Loucy (cell line): ENCODE measurements around the gene SPRR4.

Experiments
- H2AFZ ChIP-seq: fragments of 200-600 bp; sonication (generic); 2 replicates; pipeline ENCODE4 v1.6.0; 2016; ENCODE audit warnings: antibody characterized with exemption, mild to moderate bottlenecking, low read length, moderate library complexity
- H3F3A ChIP-seq: fragments of 200-600 bp; 2 replicates; pipeline ENCODE4 v1.6.0; 2016; ENCODE audit warnings: antibody characterized with exemption, low read depth, mild to moderate bottlenecking
- H3K27me3 ChIP-seq: fragments of 200-600 bp; sonication (generic); 2 replicates; pipeline ENCODE4 v1.6.1; 2014; ENCODE audit warnings: low read length, mild to moderate bottlenecking; ENCODE audit not compliant: insufficient read depth, poor library complexity, severe bottlenecking
- H3K36me3 ChIP-seq: fragments of 200-600 bp; sonication (generic); 2 replicates; pipeline ENCODE4 v1.6.1; 2016; ENCODE audit warnings: low read length; ENCODE audit not compliant: insufficient read depth
- H3K4me1 ChIP-seq: fragments of 200-600 bp; sonication (generic); 2 replicates; pipeline ENCODE4 v1.5.1; 2014; ENCODE audit warnings: low read length, mild to moderate bottlenecking; ENCODE audit not compliant: insufficient read depth, poor library complexity, severe bottlenecking
- H3K4me2 ChIP-seq: fragments of 200-600 bp; sonication (generic); 2 replicates; pipeline ENCODE4 v1.6.0; 2014; ENCODE audit warnings: antibody characterized with exemption, low read length, low read depth, mild to moderate bottlenecking; ENCODE audit not compliant: poor library complexity, severe bottlenecking
- H3K4me3 ChIP-seq: fragments of 200-600 bp; sonication (generic); 2 replicates; pipeline ENCODE4 v1.5.1; 2014; ENCODE audit warnings: low read length, mild to moderate bottlenecking, mixed read lengths; ENCODE audit not compliant: poor library complexity, severe bottlenecking
- H3K79me2 ChIP-seq: fragments of 200-600 bp; sonication (generic); 2 replicates; pipeline ENCODE4 v1.6.1; 2014; ENCODE audit warnings: low read length; ENCODE audit not compliant: insufficient read depth
- H3K9ac ChIP-seq: fragments of 200-600 bp; sonication (generic); 2 replicates; pipeline ENCODE4 v1.6.0; 2014; ENCODE audit warnings: mild to moderate bottlenecking, low read depth, low read length, moderate library complexity; ENCODE audit not compliant: poor library complexity, severe bottlenecking
- H3K9me2 ChIP-seq: fragments of 200-600 bp; sonication (generic); replicated peaks from 2 replicates; pipeline ENCODE4 v1.6.1; 2016; ENCODE audit warnings: low read depth, low read length, mixed read lengths
- H3K9me3 ChIP-seq: fragments of 200-600 bp; sonication (generic); 2 replicates; pipeline ENCODE4 v1.6.1; 2014; ENCODE audit warnings: mild to moderate bottlenecking, antibody characterized with exemption, low read length, low read depth; ENCODE audit not compliant: insufficient read depth
- H4K20me1 ChIP-seq: fragments of 200-600 bp; sonication (generic); 2 replicates; pipeline ENCODE4 v1.6.0; 2014; ENCODE audit warnings: antibody characterized with exemption, low read length, mild to moderate bottlenecking; ENCODE audit not compliant: insufficient read depth, poor library complexity, severe bottlenecking
- EZH2phosphoT487 ChIP-seq: fragments of 200-600 bp; IDR thresholded peaks from 2 replicates; pipeline ENCODE4 v1.6.1; 2018; ENCODE audit warnings: antibody characterized with exemption, mild to moderate bottlenecking, moderate library complexity, borderline replicate concordance
- TF ChIP-seq, protein P1 (sequence below): fragments of 200-600 bp; sonication (generic); conservative IDR thresholded peaks from 2 replicates; pipeline ENCODE4 v1.5.1; 2014; ENCODE audit warnings: mild to moderate bottlenecking, antibody characterized with exemption, low read length

SPRR4 gene

GRCh38 chr1:152982076-152982475 lies 11.6 kb downstream of the SPRR4 start:
- H3K79me2 ChIP-seq, result no peaks in the 10 kb centered on the region
- H3K4me3 ChIP-seq, result no peak overlapping the region
- no peaks in the 10 kb centered on the region for H3K4me1 ChIP-seq
- H3K4me2 ChIP-seq, result no peak overlapping the region
- no peaks in the 10 kb centered on the region for H3K36me3 ChIP-seq
- no peaks in the 10 kb centered on the region for H3K9me2 ChIP-seq
- no peak overlapping the region for H3K9ac ChIP-seq
- no peaks in the 10 kb centered on the region for H4K20me1 ChIP-seq
- H3K9me3 ChIP-seq, result no peaks in the 10 kb centered on the region
- H3F3A ChIP-seq, result no peaks in the 10 kb centered on the region
- no peaks in the 10 kb centered on the region for H3K27me3 ChIP-seq
- no peak overlapping the region for H2AFZ ChIP-seq
- TF ChIP-seq EZH2phosphoT487, result no peak
- TF ChIP-seq, protein P1, sequence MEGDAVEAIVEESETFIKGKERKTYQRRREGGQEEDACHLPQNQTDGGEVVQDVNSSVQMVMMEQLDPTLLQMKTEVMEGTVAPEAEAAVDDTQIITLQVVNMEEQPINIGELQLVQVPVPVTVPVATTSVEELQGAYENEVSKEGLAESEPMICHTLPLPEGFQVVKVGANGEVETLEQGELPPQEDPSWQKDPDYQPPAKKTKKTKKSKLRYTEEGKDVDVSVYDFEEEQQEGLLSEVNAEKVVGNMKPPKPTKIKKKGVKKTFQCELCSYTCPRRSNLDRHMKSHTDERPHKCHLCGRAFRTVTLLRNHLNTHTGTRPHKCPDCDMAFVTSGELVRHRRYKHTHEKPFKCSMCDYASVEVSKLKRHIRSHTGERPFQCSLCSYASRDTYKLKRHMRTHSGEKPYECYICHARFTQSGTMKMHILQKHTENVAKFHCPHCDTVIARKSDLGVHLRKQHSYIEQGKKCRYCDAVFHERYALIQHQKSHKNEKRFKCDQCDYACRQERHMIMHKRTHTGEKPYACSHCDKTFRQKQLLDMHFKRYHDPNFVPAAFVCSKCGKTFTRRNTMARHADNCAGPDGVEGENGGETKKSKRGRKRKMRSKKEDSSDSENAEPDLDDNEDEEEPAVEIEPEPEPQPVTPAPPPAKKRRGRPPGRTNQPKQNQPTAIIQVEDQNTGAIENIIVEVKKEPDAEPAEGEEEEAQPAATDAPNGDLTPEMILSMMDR, result no peak

GRCh38 chr1:152983234-152983633 lies 12.8 kb downstream of the SPRR4 start:
- Histone ChIP-seq H3K9ac (no peak overlapping the region), H3K79me2 (no peaks in the 10 kb centered on the region), H3F3A (no peaks in the 10 kb centered on the region), H3K27me3 (no peaks in the 10 kb centered on the region), H3K4me2 (no peak overlapping the region), H4K20me1 (no peaks in the 10 kb centered on the region), H3K4me3 (no peak overlapping the region), H2AFZ (no peak overlapping the region), H3K9me2 (no peaks in the 10 kb centered on the region), H3K9me3 (no peaks in the 10 kb centered on the region), H3K36me3 (no peaks in the 10 kb centered on the region), H3K4me1 (no peaks in the 10 kb centered on the region)
- TF ChIP-seq, protein P1, result no peak
- no peak for TF ChIP-seq EZH2phosphoT487

GRCh38 chr1:152983743-152984142 lies 13.3 kb downstream of the SPRR4 start, which contains the start of gene SPRR1A:
SPRR1A (plus strand) TSS chr1:152984081; CDS start chr1:152985231, 1,150 bp downstream.
- H3K9ac ChIP-seq, result no peak within 1 kb of the TSS
- H3K9me3 ChIP-seq, result no peaks in the 10 kb centered on the region
- no peak within 1 kb of the TSS for H2AFZ ChIP-seq
- H3K79me2 ChIP-seq, result no peaks in the 10 kb centered on the region
- no peaks in the 10 kb centered on the region for H3K9me2 ChIP-seq
- H3K4me3 ChIP-seq, result no peak within 1 kb of the TSS
- no peaks in the 10 kb centered on the region for H3K36me3 ChIP-seq
- H3K4me1 ChIP-seq, result no peaks in the 10 kb centered on the region
- H3F3A ChIP-seq, result no peaks in the 10 kb centered on the region
- no peak within 1 kb of the TSS for H3K4me2 ChIP-seq
- TF ChIP-seq EZH2phosphoT487, result no peak
- TF ChIP-seq, protein P1, result no peak
- no peaks in the 10 kb centered on the region for H3K27me3 ChIP-seq
- no peaks in the 10 kb centered on the region for H4K20me1 ChIP-seq
